CD4-positive, alpha-beta T cell treated with Interleukin-17A for 1 hour (primary cell): Measurements from ENCODE around the gene GALNS.
"Not testable (repeated sequence)": the region's sequence is repeated elsewhere in the genome, so short reads cannot be mapped to it uniquely, and the experiment has no call there.

Experiments used
- DNase-seq: peaks from one replicate; pipeline ENCODE4 v3.0.0-alpha.2; 2020

GALNS gene

GRCh38 chr16:88780142-88781062 lies 76.3 kb downstream of the GALNS start:
- DNase-seq: no peak

GRCh38 chr16:88779406-88780141 lies 77.2 kb downstream of the GALNS start:
- DNase-seq: no peak

- DNase-seq: no peak
Observed at GRCh38 chr16:88778541-88779065, 78.1 kb downstream of the GALNS start.

GRCh38 chr16:88778271-88778525 lies 78.5 kb downstream of the GALNS start:
- no peak for DNase-seq

- DNase-seq: no peak
Observed at GRCh38 chr16:88777471-88778270, 79.1 kb downstream of the GALNS start.

- DNase-seq: no peak
Observed at GRCh38 chr16:88775825-88776224, 80.9 kb downstream of the GALNS start.

GRCh38 chr16:88774544-88775393 lies 82.0 kb downstream of the GALNS start:
- no peak for DNase-seq

GRCh38 chr16:88773812-88774291 lies 82.9 kb downstream of the GALNS start:
- DNase-seq: no peak

- no peak for DNase-seq
Observed at GRCh38 chr16:88772871-88773811, 83.6 kb downstream of the GALNS start.

GRCh38 chr16:88771781-88772180 lies 85.0 kb downstream of the GALNS start:
- not testable (repeated sequence) for DNase-seq

- DNase-seq: no peak
Observed at GRCh38 chr16:88771294-88771772, 85.4 kb downstream of the GALNS start.

- DNase-seq: no peak
Observed at GRCh38 chr16:88770461-88771293, 86.1 kb downstream of the GALNS start.

GRCh38 chr16:88769617-88770460 lies 86.9 kb downstream of the GALNS start:
- DNase-seq: no peak

- DNase-seq: no peak
Observed at GRCh38 chr16:88768071-88768783, 88.5 kb downstream of the GALNS start.

- DNase-seq: no peak
Observed at GRCh38 chr16:88767546-88768070, 89.1 kb downstream of the GALNS start.

- DNase-seq: no peak
Observed at GRCh38 chr16:88766975-88767374, 89.8 kb downstream of the GALNS start.

GRCh38 chr16:88764913-88765349 lies 91.8 kb downstream of the GALNS start:
- DNase-seq: no peak

- DNase-seq: no peak
Observed at GRCh38 chr16:88764080-88764479, 92.7 kb downstream of the GALNS start.
